ENCODE data around the gene CDCP1. TPM values are rescaled to one million over a fixed set of nuclear protein-coding genes. Genes with fewer than 3 reads are reported as not detected.

Gene CDCP1
- total RNA-seq, 1 donor from 2014 or later, result under 0.01 TPM

DNA sequence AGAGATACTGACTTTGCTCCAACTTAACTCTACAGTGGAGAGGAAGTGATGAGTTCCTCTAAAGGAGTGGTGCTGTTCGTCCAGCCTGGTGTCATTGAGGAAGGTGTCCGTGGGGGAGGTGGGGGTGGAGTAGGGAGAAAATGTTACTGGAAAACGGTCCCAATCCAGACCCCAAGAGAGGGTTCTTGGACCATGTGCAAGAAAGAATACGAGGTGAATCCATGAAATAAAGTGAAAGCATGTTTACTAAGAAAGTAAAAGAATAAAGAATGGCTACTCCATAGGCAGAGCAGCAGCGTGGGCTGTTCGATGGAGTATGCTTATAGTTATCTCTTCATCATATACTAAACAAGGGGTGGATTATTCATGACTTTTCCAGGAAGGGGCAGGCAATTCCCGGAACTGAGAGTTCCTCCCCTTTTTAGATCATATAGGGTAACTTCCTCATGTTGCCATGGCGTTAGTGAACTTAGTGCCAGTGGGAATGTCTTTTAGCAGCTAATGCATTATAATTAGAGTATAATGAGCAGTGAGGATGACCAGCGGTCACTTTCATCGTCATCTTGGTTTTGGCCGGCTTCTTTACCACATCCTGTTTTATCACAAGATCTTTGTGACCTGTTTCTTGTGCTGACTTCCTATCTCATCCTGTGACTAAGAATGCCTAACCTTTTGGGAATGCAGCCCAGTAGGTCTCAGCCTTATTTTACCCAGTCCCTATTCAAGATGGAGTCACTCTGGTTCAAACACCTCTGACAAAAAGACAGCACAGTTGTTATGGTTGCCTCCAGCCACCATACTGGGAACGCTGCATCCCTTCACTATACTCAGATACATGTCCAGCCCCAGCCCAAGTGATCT is 81.4 kb downstream of the CDCP1 start:
- Histone ChIP-seq H3K4me3 (ENCODE audit: low read length in 3 of 3) (no peak overlapping the region), H3K9ac (ENCODE audit: low read depth in 1 of 3, low read length in 3 of 3) (no peak overlapping the region), H3K4me1 (ENCODE audit: control insufficient read depth in 3 of 3, insufficient read depth in 3 of 3, low read length in 3 of 3) (peaks cover 2 to 5% (median 4%) of the 10 kb centered on the region in 3 donors), H3K27ac (ENCODE audit: low read depth, low read length) (peak overlapping the region; percentile 32), H3K9me3 (ENCODE audit: control insufficient read depth in 3 of 3, low read length in 3 of 3) (no peaks in the 10 kb centered on the region), H3K27me3 (ENCODE audit: control insufficient read depth in 3 of 3, insufficient read depth in 3 of 3, low read length in 3 of 3) (no peaks in the 10 kb centered on the region), H3K36me3 (ENCODE audit: control insufficient read depth in 3 of 3, insufficient read depth in 3 of 3, low read length in 3 of 3) (no peaks in the 10 kb centered on the region)

GRCh38 chr3:45062697-45063070 is 83.5 kb downstream of the CDCP1 start:
- Histone ChIP-seq H3K4me3 (ENCODE audit: low read length in 3 of 3) (no peak overlapping the region), H3K9ac (ENCODE audit: low read depth in 1 of 3, low read length in 3 of 3) (no peak overlapping the region), H3K9me3 (ENCODE audit: control insufficient read depth in 3 of 3, low read length in 3 of 3) (no peaks in the 10 kb centered on the region), H3K27ac (ENCODE audit: low read depth, low read length) (no peak overlapping the region), H3K36me3 (ENCODE audit: control insufficient read depth in 3 of 3, insufficient read depth in 3 of 3, low read length in 3 of 3) (no peaks in the 10 kb centered on the region), H3K27me3 (ENCODE audit: control insufficient read depth in 3 of 3, insufficient read depth in 3 of 3, low read length in 3 of 3) (no peaks in the 10 kb centered on the region), H3K4me1 (ENCODE audit: control insufficient read depth in 3 of 3, insufficient read depth in 3 of 3, low read length in 3 of 3) (peaks cover 2 to 5% (median 4%) of the 10 kb centered on the region in 3 donors)

DNA sequence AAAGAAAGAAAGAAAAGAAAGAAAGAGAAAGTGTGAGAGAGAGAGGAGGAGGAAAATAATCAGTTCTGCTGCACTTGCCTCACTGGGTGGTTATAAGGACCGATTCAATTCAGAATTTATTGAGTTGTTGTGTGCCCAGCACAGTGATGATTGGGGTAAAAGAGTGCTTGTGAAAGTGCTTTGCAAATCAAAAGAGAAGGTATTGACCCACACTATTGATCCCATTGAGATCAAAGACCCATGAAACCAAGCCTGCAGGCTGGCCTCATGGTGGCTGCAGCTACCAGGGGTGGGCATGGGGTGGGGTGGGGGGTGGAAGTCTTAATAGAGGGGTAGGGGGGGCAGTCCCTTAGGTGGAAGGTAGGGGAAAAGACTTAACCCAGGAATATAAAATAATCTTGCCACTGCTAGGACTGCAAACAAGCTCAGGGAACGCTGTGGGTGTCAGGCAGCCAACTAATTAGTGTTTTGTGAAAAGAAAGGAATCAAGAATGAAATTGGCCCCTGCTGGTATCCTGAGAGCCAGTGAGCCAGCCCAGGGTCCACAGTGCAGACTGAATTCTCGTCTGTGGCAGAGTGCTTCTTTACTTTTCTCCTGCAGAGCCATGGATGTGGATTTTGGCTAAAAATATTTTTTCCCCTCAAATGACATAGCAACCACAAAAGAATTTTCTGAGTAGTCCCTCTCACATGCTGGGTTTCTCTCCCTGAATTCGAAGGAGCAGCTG is 85.8 kb downstream of the CDCP1 start:
- H3K4me1 ChIP-seq (ENCODE audit: control insufficient read depth in 3 of 3, insufficient read depth in 3 of 3, low read length in 3 of 3), result peaks cover 5 to 22% (median 16%) of the 10 kb centered on the region in 3 donors
- H3K9me3 ChIP-seq (ENCODE audit: control insufficient read depth in 3 of 3, low read length in 3 of 3), result no peaks in the 10 kb centered on the region
- no peak overlapping the region for H3K27ac ChIP-seq (ENCODE audit: low read depth, low read length)
- no peak overlapping the region for H3K4me3 ChIP-seq (ENCODE audit: low read length in 3 of 3)
- H3K27me3 ChIP-seq (ENCODE audit: control insufficient read depth in 3 of 3, insufficient read depth in 3 of 3, low read length in 3 of 3), result no peaks in the 10 kb centered on the region
- H3K36me3 ChIP-seq (ENCODE audit: control insufficient read depth in 3 of 3, insufficient read depth in 3 of 3, low read length in 3 of 3), result no peaks in the 10 kb centered on the region
- H3K9ac ChIP-seq (ENCODE audit: low read depth in 1 of 3, low read length in 3 of 3), result no peak overlapping the region

DNA sequence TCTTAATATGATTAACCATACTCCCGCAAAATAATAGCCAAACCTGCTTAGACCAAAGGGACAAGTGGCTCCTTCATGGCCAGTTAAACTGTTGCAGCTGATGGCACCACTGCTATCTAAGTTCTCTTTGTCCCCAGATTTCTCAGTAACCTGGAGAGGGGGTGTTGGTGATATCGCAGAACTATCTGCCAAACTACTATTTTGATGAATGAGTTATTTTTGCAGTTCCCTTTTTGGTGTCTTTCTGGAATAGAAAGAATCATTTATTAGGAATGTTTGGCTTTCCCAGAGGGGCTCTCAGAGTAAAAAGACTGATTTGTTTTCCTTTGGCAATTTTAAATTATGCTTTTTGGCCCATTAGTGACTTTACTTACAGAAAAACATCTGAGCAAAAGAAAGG is 87.0 kb downstream of the CDCP1 start:
- no peaks in the 10 kb centered on the region for H3K9me3 ChIP-seq (ENCODE audit: control insufficient read depth in 3 of 3, low read length in 3 of 3)
- peaks cover 8 to 24% (median 17%) of the 10 kb centered on the region in 3 donors for H3K4me1 ChIP-seq (ENCODE audit: control insufficient read depth in 3 of 3, insufficient read depth in 3 of 3, low read length in 3 of 3)
- H3K27me3 ChIP-seq (ENCODE audit: control insufficient read depth in 3 of 3, insufficient read depth in 3 of 3, low read length in 3 of 3), result no peaks in the 10 kb centered on the region
- no peak overlapping the region for H3K9ac ChIP-seq (ENCODE audit: low read depth in 1 of 3, low read length in 3 of 3)
- no peak overlapping the region for H3K4me3 ChIP-seq (ENCODE audit: low read length in 3 of 3)
- no peak overlapping the region for H3K27ac ChIP-seq (ENCODE audit: low read depth, low read length)
- H3K36me3 ChIP-seq (ENCODE audit: control insufficient read depth in 3 of 3, insufficient read depth in 3 of 3, low read length in 3 of 3), result no peaks in the 10 kb centered on the region

- Histone ChIP-seq H3K27me3 (ENCODE audit: control insufficient read depth in 3 of 3, insufficient read depth in 3 of 3, low read length in 3 of 3) (no peaks in the 10 kb centered on the region), H3K9me3 (ENCODE audit: control insufficient read depth in 3 of 3, low read length in 3 of 3) (no peaks in the 10 kb centered on the region), H3K27ac (ENCODE audit: low read depth, low read length) (peak overlapping the region; percentile 74), H3K9ac (ENCODE audit: low read depth in 1 of 3, low read length in 3 of 3) (no peak overlapping the region), H3K36me3 (ENCODE audit: control insufficient read depth in 3 of 3, insufficient read depth in 3 of 3, low read length in 3 of 3) (no peaks in the 10 kb centered on the region), H3K4me1 (ENCODE audit: control insufficient read depth in 3 of 3, insufficient read depth in 3 of 3, low read length in 3 of 3) (peaks cover 8 to 27% (median 17%) of the 10 kb centered on the region in 3 donors), H3K4me3 (ENCODE audit: low read length in 3 of 3) (no peak overlapping the region)
These were observed 88.6 kb downstream of the CDCP1 start for GRCh38 chr3:45057557-45057956.

DNA sequence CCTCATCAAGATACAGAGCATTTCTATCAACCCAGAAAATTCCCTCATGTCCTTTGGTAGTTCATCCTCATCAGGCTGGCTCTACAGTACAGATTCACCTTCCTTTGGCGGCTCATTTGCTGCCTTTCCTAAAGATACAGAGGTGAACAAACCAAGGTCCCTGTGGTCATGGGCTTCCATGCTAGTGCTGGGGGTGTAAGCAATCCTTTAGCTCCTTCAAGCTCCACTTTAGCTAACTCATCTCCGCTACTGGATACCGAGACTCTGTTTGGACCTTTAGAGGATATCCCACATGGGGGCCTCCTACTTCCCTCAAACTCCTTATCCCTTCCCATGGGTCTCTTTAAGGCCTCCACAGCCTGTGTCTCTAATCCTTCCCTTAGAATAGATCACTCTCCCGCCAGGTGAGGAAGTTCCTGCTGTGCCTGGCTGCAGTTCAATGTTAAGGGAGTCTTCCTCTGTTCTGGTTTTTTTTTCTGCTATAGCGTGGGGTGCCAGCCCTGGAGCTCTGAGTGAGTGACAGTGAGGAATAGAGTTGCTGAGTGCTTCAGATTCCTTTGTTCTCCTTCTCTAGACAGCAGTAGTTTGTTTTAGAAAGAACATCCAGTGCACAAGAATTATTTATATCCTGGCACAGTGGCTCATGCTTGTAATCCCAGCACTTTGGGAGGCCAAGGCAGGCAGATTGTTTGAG is 89.4 kb downstream of the CDCP1 start:
- Histone ChIP-seq H3K4me1 (ENCODE audit: control insufficient read depth in 3 of 3, insufficient read depth in 3 of 3, low read length in 3 of 3) (peaks cover 8 to 27% (median 17%) of the 10 kb centered on the region in 3 donors), H3K27me3 (ENCODE audit: control insufficient read depth in 3 of 3, insufficient read depth in 3 of 3, low read length in 3 of 3) (no peaks in the 10 kb centered on the region), H3K4me3 (ENCODE audit: low read length in 3 of 3) (no peak overlapping the region), H3K9me3 (ENCODE audit: control insufficient read depth in 3 of 3, low read length in 3 of 3) (no peaks in the 10 kb centered on the region), H3K27ac (ENCODE audit: low read depth, low read length) (peak overlapping the region; percentile 74), H3K9ac (ENCODE audit: low read depth in 1 of 3, low read length in 3 of 3) (peak overlapping the region in 1 of 3 donors; percentile 14), H3K36me3 (ENCODE audit: control insufficient read depth in 3 of 3, insufficient read depth in 3 of 3, low read length in 3 of 3) (no peaks in the 10 kb centered on the region)

DNA sequence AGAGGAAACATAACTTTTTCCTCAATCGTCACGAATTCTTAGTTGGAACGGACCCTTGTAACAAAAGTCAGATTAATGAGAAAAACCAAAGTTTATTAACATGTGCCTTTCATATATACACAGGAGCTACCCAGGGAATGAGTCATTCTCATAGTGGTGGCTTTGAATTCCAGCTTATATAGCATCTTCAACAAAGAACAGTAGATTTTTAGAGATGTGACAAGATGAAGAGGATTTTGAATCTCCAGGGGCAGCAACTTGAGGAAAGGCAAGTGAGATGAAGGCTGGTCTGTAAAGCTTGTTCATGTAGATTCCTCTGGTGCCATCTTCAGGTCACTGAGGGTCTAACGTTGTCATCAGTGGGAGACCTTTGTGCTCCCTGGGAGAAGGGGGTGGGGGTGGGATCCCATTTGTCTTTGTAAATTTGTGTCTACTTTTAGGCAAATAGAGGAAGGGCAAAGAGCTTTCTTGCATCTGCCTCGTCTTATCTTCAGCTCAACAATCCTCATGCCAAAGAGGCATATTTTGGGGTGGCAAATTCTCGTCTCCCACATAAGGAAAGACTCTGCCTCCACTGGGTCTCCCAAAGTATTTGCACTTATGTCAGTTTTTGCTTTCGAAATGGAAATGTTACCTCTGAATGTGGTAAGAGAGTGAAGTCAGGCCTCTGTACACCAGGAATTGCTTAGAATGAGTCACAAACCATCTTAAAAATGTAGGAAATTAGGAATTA is 90.6 kb downstream of the CDCP1 start:
- Histone ChIP-seq H3K27ac (ENCODE audit: low read depth, low read length) (no peak overlapping the region), H3K36me3 (ENCODE audit: control insufficient read depth in 3 of 3, insufficient read depth in 3 of 3, low read length in 3 of 3) (no peaks in the 10 kb centered on the region), H3K4me3 (ENCODE audit: low read length in 3 of 3) (no peak overlapping the region), H3K9me3 (ENCODE audit: control insufficient read depth in 3 of 3, low read length in 3 of 3) (no peaks in the 10 kb centered on the region), H3K9ac (ENCODE audit: low read depth in 1 of 3, low read length in 3 of 3) (no peak overlapping the region), H3K4me1 (ENCODE audit: control insufficient read depth in 3 of 3, insufficient read depth in 3 of 3, low read length in 3 of 3) (peaks cover 8 to 27% (median 17%) of the 10 kb centered on the region in 3 donors), H3K27me3 (ENCODE audit: control insufficient read depth in 3 of 3, insufficient read depth in 3 of 3, low read length in 3 of 3) (no peaks in the 10 kb centered on the region)

DNA sequence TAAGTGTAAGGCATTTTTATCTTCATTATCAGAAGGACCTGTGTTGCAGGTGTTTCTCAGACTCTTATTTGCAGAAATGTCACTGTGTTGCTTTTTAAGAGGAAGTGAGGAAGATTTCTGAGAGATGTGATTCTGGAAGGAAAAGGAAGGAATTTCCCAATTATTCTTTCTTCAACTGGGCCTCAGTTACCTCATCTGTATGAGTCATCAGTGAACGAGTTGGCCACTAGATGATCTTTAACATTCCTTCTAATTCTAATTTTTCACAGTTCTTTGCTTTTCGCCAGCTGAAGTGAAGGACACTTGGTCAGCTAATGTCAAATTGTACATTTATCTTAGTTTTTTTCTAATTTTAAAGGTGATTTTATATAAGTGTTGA is 91.2 kb downstream of the CDCP1 start:
- peaks cover 8 to 27% (median 17%) of the 10 kb centered on the region in 3 donors for H3K4me1 ChIP-seq (ENCODE audit: control insufficient read depth in 3 of 3, insufficient read depth in 3 of 3, low read length in 3 of 3)
- no peaks in the 10 kb centered on the region for H3K36me3 ChIP-seq (ENCODE audit: control insufficient read depth in 3 of 3, insufficient read depth in 3 of 3, low read length in 3 of 3)
- no peaks in the 10 kb centered on the region for H3K9me3 ChIP-seq (ENCODE audit: control insufficient read depth in 3 of 3, low read length in 3 of 3)
- H3K9ac ChIP-seq (ENCODE audit: low read depth in 1 of 3, low read length in 3 of 3), result no peak overlapping the region
- no peaks in the 10 kb centered on the region for H3K27me3 ChIP-seq (ENCODE audit: control insufficient read depth in 3 of 3, insufficient read depth in 3 of 3, low read length in 3 of 3)
- H3K4me3 ChIP-seq (ENCODE audit: low read length in 3 of 3), result no peak overlapping the region
- no peak overlapping the region for H3K27ac ChIP-seq (ENCODE audit: low read depth, low read length)

DNA sequence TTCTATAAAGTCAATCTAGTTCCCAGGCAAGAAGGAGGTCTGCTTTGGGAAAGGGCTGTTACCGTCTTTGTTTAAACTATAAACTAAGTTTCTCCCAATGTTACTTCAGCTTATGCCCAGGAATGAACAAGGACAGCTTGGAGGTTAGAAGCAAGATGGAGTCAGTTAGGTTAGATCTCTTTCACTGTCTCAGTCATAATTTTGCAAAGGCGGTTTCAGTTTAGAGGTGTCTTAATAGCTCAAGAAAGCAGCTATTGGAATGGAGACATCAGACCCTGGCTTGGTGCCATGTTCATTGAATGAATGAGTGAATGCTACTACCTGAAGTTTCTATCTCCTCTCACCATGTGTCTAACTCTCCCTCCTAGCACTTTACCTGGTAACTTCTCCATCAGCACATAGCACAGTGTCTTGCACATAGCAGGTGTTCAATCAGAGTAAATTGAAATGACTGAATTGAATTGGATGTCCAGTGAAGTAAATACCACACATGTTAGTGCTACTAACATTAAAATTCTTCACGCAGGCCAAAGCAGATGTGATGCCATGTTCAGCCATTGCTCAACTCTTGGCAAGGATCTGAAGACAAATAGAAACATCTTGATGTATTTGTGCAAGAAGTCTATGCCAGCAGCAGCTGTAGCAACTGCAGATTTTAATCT is 91.9 kb downstream of the CDCP1 start:
- Histone ChIP-seq H3K27ac (ENCODE audit: low read depth, low read length) (no peak overlapping the region), H3K4me3 (ENCODE audit: low read length in 3 of 3) (no peak overlapping the region), H3K9ac (ENCODE audit: low read depth in 1 of 3, low read length in 3 of 3) (no peak overlapping the region), H3K4me1 (ENCODE audit: control insufficient read depth in 3 of 3, insufficient read depth in 3 of 3, low read length in 3 of 3) (peaks cover 8 to 27% (median 17%) of the 10 kb centered on the region in 3 donors), H3K27me3 (ENCODE audit: control insufficient read depth in 3 of 3, insufficient read depth in 3 of 3, low read length in 3 of 3) (no peaks in the 10 kb centered on the region), H3K9me3 (ENCODE audit: control insufficient read depth in 3 of 3, low read length in 3 of 3) (no peaks in the 10 kb centered on the region), H3K36me3 (ENCODE audit: control insufficient read depth in 3 of 3, insufficient read depth in 3 of 3, low read length in 3 of 3) (no peaks in the 10 kb centered on the region)

Data from skeletal muscle tissue (tissue), 4 donors.